IMR-90 (cell line): Measurements from ENCODE around the gene CYB5R3. TPM values are rescaled to one million over a fixed set of nuclear protein-coding genes. Genes with fewer than 3 reads are reported as not detected.
A peak's percentile ranks its signal among the peaks of the same experiment; 100 is the strongest.

ENCODE experiments used
- ATAC-seq: fragments of 200-7000 bp; cut with Tn5 transposase; 2 replicates; pipeline ENCODE4 v1.9.1; 2020; ENCODE audit warnings: low read depth, mild to moderate bottlenecking, moderate library complexity
- BruUV-seq: library from RNA; stranded (reverse); fragments of 400-500 nt; replicated peaks from 2 replicates; lab custom pipeline; 2021; lab: Mats Ljungman, UMichigan
- CTCF ChIA-PET: fragments of 300-600 bp; formaldehyde crosslinking; extraction: SDS; loops from one replicate; lab custom pipeline; 2021; ENCODE audit warnings: antibody characterized with exemption; lab: Yijun Ruan, JAX
- POLR2A ChIA-PET: fragments of 300-600 bp; sonication (Branson Sonifier 250); formaldehyde crosslinking; loops from one replicate; lab custom pipeline; 2022; ENCODE audit warnings: antibody characterized with exemption; ENCODE audit not compliant: unreplicated experiment; lab: Charles Lee
- DNase-seq: peaks from one replicate; pipeline ENCODE4 v3.0.0; 2013
- H2AFZ ChIP-seq: replicated peaks from 2 replicates; pipeline ENCODE3; 2013; ENCODE audit warnings: low read length, mild to moderate bottlenecking; ENCODE audit not compliant: poor library complexity
- H2AK5ac ChIP-seq: 2 replicates; pipeline ENCODE4 v1.6.1; 2013; ENCODE audit warnings: low read depth, low read length, inconsistent platforms
- H2AK9ac ChIP-seq: replicated peaks from 2 replicates; pipeline ENCODE3; 2013; ENCODE audit warnings: mild to moderate bottlenecking, low read depth, low read length, moderate library complexity; ENCODE audit not compliant: poor library complexity
- H2BK120ac ChIP-seq: 2 replicates; pipeline ENCODE4 v1.6.1; 2013; ENCODE audit warnings: low read depth, low read length, inconsistent platforms
- H2BK15ac ChIP-seq: 3 replicates; pipeline ENCODE4 v1.6.1; 2013; ENCODE audit warnings: low read depth, low read length, inconsistent platforms
- H2BK20ac ChIP-seq: 2 replicates; pipeline ENCODE4 v1.6.1; 2013; ENCODE audit warnings: low read depth, mild to moderate bottlenecking, inconsistent platforms, low read length, moderate library complexity
- H2BK5ac ChIP-seq: 2 replicates; pipeline ENCODE4 v1.6.1; 2013; ENCODE audit warnings: mild to moderate bottlenecking, low read depth, low read length, inconsistent platforms; ENCODE audit not compliant: poor library complexity, severe bottlenecking
- H3K14ac ChIP-seq: replicated peaks from 2 replicates; pipeline ENCODE4 v1.6.1; 2013; ENCODE audit warnings: low read depth, low read length, inconsistent platforms
- H3K18ac ChIP-seq: 2 replicates; pipeline ENCODE4 v1.6.1; 2013; ENCODE audit warnings: low read depth, low read length, control low read depth
- H3K23ac ChIP-seq: 2 replicates; pipeline ENCODE4 v1.6.1; 2013; ENCODE audit warnings: low read depth, low read length, inconsistent platforms
- H3K27ac ChIP-seq: 2 replicates; pipeline ENCODE4 v1.5.1; 2013; ENCODE audit warnings: mild to moderate bottlenecking, control low read depth, low read length; ENCODE audit not compliant: insufficient read depth
- H3K27me3 ChIP-seq: 2 replicates; pipeline ENCODE4 v1.6.1; 2013; ENCODE audit warnings: low read length; ENCODE audit not compliant: control insufficient read depth, insufficient read depth
- H3K36me3 ChIP-seq: 2 replicates; pipeline ENCODE4 v1.6.1; 2013; ENCODE audit warnings: low read length, mixed read lengths; ENCODE audit not compliant: control insufficient read depth, insufficient read depth
- H3K4ac ChIP-seq: 2 replicates; pipeline ENCODE4 v1.6.1; 2013; ENCODE audit warnings: low read depth, low read length, inconsistent platforms
- H3K4me1 ChIP-seq: 2 replicates; pipeline ENCODE4 v1.6.1; 2013; ENCODE audit warnings: low read length, mixed read lengths; ENCODE audit not compliant: control insufficient read depth, insufficient read depth
- H3K4me2 ChIP-seq: 2 replicates; pipeline ENCODE4 v1.6.1; 2013; ENCODE audit warnings: low read depth, mild to moderate bottlenecking, control low read depth, low read length, moderate library complexity
- H3K4me3 ChIP-seq: 2 replicates; pipeline ENCODE4 v1.5.1; 2013; ENCODE audit warnings: low read depth, mild to moderate bottlenecking, control low read depth, low read length, moderate library complexity; ENCODE audit not compliant: insufficient read depth
- H3K56ac ChIP-seq: 2 replicates; pipeline ENCODE4 v1.6.1; 2013; ENCODE audit warnings: low read length, inconsistent platforms; ENCODE audit not compliant: insufficient read depth; ENCODE audit errors: extremely low read depth
- H3K79me1 ChIP-seq, 2 experiments: 2 replicates each; pipeline ENCODE4 v1.6.1; 2013; ENCODE audit warnings: low read length in 2 of 2, inconsistent platforms in 1 of 2, low read depth in 1 of 2
- H3K9ac ChIP-seq: 2 replicates; pipeline ENCODE4 v1.6.1; 2013; ENCODE audit warnings: low read depth, low read length, control low read depth
- H3K9me1 ChIP-seq: 2 replicates; pipeline ENCODE4 v1.6.1; 2013; ENCODE audit warnings: low read length, inconsistent platforms; ENCODE audit not compliant: insufficient read depth
- H3K9me3 ChIP-seq: 2 replicates; pipeline ENCODE4 v1.6.1; 2013; ENCODE audit warnings: low read length; ENCODE audit not compliant: control insufficient read depth, insufficient read depth
- H4K20me1 ChIP-seq: 2 replicates; pipeline ENCODE4 v1.6.1; 2013; ENCODE audit warnings: low read length, inconsistent platforms; ENCODE audit not compliant: insufficient read depth
- H4K5ac ChIP-seq: 2 replicates; pipeline ENCODE4 v1.6.1; 2013; ENCODE audit warnings: mild to moderate bottlenecking, low read depth, low read length, control low read depth
- H4K8ac ChIP-seq, 2 experiments: 2 replicates each; pipeline ENCODE4 v1.6.1; 2013; ENCODE audit warnings: low read depth in 2 of 2, low read length in 2 of 2, control low read depth in 1 of 2, inconsistent platforms in 1 of 2
- H4K91ac ChIP-seq: 2 replicates; pipeline ENCODE4 v1.6.1; 2013; ENCODE audit warnings: low read depth, low read length, inconsistent platforms; ENCODE audit not compliant: insufficient read depth
- CTCF ChIP-seq: conservative IDR thresholded peaks from 2 replicates; pipeline ENCODE4 v1.5.1; 2012; ENCODE audit warnings: mild to moderate bottlenecking, low read depth, low read length, improper control_type of control experiment
- FOS ChIP-seq: fragments of 150-350 bp; IDR thresholded peaks from 2 replicates; pipeline ENCODE4 v1.6.1; 2016; ENCODE audit warnings: low read depth, low read length
- RAD21 ChIP-seq: IDR thresholded peaks from 2 replicates; pipeline ENCODE4 v1.6.1; 2012; ENCODE audit warnings: low read length, improper control_type of control experiment
- SMC3 ChIP-seq: fragments of 150-350 bp; IDR thresholded peaks from 2 replicates; pipeline ENCODE4 v1.6.1; 2016; ENCODE audit warnings: low read depth, mild to moderate bottlenecking, antibody characterized with exemption, low read length, moderate library complexity
- WGBS, 2 experiments: methylation state at CpG; one replicate each; pipeline versions ENCODE4 v1.1.5 to v1.1.7; 2013; ENCODE audit warnings: missing lambda C conversion rate in 2 of 2; ENCODE audit not compliant: insufficient read length in 1 of 2; ENCODE audit errors: extremely low coverage in 2 of 2; 5-methylcytosine and 5-hydroxymethylcytosine counted together
- dilution Hi-C: fragments of 300-500 bp; cut with HindIII; formaldehyde crosslinking; loops from one replicate; pipeline ENCODE4 v1.14.3; 2018; ENCODE audit warnings: low sequenced_read_pairs; ENCODE audit not compliant: unreplicated experiment
- in situ Hi-C: fragments of 300-500 bp; cut with MboI; formaldehyde crosslinking; loops from 3 replicates; pipeline ENCODE4 v1.14.3; 2019; ENCODE audit warnings: low sequenced_read_pairs, inconsistent platforms, mixed read lengths
- intact Hi-C: fragments of 100-400 bp; cut with micrococcal nuclease; formaldehyde crosslinking; loops from 2 replicates; pipeline ENCODE4 v1.10.0; 2022
- polyA plus RNA-seq, 3 experiments: library from polyadenylated mRNA; depleted of rRNA; stranded (reverse); fragments of >200 nt; gene quantifications; 2 replicates each; pipeline ENCODE4 v1.2.3, GENCODE V29; 2012; ENCODE audit warnings: low replicate concordance in 1 of 3
- total RNA-seq: library from RNA; depleted of rRNA; stranded (reverse); fragments of >200 nt; gene quantifications from 2 replicates; pipeline ENCODE4 v1.2.3, GENCODE V29; 2012

The CYB5R3 gene
- total and polyA plus RNA-seq, 2 of the 4 experiments (the other 2 are of a cell fraction), result 44.1 to 362 TPM

DNA sequence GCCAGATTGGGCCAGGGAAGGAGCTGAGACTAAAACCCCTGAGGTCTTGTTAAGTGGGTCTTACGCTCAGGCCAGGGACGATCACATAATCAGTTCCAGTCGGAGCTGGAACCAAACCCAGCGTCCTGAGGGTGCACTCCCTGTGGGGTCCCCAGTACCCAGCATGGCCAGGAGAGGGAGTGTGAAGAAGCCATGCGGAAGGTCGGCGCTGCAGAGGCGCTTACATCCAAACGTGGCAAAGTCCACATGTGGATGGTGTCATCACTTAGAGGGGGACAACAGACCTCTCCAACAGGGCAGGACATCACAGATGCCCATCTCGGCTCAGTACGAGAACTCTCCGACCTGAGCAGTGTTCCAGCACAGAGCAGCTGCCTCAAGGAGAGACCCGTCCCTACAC lies 17.1 kb downstream of the CYB5R3 start:
- ChIA-PET POLR2A (interaction anchor here (0.5 kb wide), 1 partner anchor 124 kb away, joined by 5 read pairs; no protein-coding TSS in a partner anchor), CTCF (no interaction called here)
- Histone ChIP-seq H3K27me3 (no peaks in the 10 kb centered on the region), H2BK5ac (no peak overlapping the region), H4K20me1 (peaks cover 27% of the 10 kb centered on the region), H3K36me3 (peaks cover 70% of the 10 kb centered on the region), H4K91ac (no peak overlapping the region), H2AK9ac (peak overlapping the region; percentile 15), H4K5ac (no peak overlapping the region), H3K79me1 (peaks cover 38 to 57% of the 10 kb centered on the region in 2 experiments), H2AFZ (no peak overlapping the region), H2BK120ac (no peak overlapping the region), H3K4me1 (peaks cover 7% of the 10 kb centered on the region), H3K4me3 (no peak overlapping the region), H3K9me1 (peaks cover 6% of the 10 kb centered on the region; the same call in 1 of the 2 replicates), H3K27ac (no peak overlapping the region), H3K9ac (no peak overlapping the region), H3K23ac (no peak overlapping the region), H3K4me2 (no peak overlapping the region), H2BK15ac (no peak overlapping the region), H3K9me3 (no peaks in the 10 kb centered on the region), H3K56ac (no peak overlapping the region), H2BK20ac (no peak overlapping the region), H3K14ac (no peak overlapping the region), H4K8ac (no peak overlapping the region), H3K18ac (no peak overlapping the region), H2AK5ac (peak overlapping the region; percentile 46; the same call in 1 of the 2 replicates), H3K4ac (no peak overlapping the region)
- DNase-seq, result no peak
- WGBS, 2 experiments, result 96% methylated on average over 7 of the region's 13 CpGs; no CpG with 5 or more reads in 1 of the 2 experiments
- TF ChIP-seq RAD21 (peak; percentile 29; the same call in 1 of the 2 replicates), CTCF (peak; percentile 34; the same call in 1 of the 2 replicates), SMC3 (peak; percentile 38), FOS (no peak)
- dilution Hi-C loops, result no loop called here
- intact Hi-C loops, result no loop called here
- in situ Hi-C loops, result no loop called here
- no peak for ATAC-seq
- BruUV-seq, result no TSS peak
